ENCODE measurements around the gene CEP97.
A peak's percentile ranks its signal among the peaks of the same experiment; 100 is the strongest.
"Not testable (repeated sequence)": the region's sequence is repeated elsewhere in the genome, so short reads cannot be mapped to it uniquely, and the experiment has no call there.

CEP97 gene

GRCh38 chr3:101722394-101723173, 1.8 kb upstream of the CEP97 start:
- peaks cover 14% of the 10 kb centered on the region for H3K4me1 Mint-ChIP-seq
- DNase-seq (ENCODE audit: low spot score in 2 of 2) (peak; percentile 10 to 58), ATAC-seq (ENCODE audit: low read depth) (peak; percentile 64)
- H3K27ac Mint-ChIP-seq: peak overlapping the region; percentile 84
- peaks cover 8% of the 10 kb centered on the region for H3K36me3 Mint-ChIP-seq
- H3K4me3 Mint-ChIP-seq: peak overlapping the region; percentile 24
- no peaks in the 10 kb centered on the region for H3K27me3 Mint-ChIP-seq
- H3K9me3 Mint-ChIP-seq: peaks cover 3% of the 10 kb centered on the region

DNA sequence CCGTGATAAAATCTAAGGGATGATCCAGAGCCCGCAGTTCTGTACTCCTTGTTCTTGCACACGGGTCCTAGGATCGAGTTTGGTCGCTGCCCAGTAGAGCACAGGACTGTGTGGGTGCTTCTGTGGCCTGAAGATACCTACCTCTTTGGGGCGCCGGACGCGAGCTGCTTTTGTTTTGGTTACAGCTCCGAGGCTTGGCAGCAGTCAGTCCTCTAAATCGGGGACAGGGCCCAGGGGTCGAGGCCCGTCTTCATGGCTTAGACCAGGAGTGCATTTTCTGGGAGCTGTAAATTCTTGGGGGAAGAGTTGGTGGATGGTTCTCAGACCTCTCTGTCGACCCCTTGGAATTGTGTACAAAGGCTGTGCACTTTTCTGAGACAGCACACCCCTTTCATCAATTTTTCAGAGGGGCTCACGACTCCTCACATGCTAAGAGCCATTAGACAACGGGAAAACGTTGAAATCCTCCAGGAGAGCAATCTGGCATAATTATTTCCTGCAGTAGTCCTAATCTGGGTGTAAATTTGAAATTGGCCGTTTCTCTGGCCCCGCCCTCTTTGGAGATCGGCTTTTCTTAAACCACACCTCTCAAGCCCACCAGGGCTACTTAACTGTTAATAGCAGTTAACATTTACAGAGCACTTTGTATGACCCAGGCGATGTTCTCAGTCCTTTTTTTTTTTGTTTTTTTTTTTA, 928 bp downstream of the CEP97 start:
- Mint-ChIP-seq H3K9me3 (peaks cover 3% of the 10 kb centered on the region), H3K27ac (peak overlapping the region; percentile 92), H3K36me3 (peaks cover 8% of the 10 kb centered on the region), H3K27me3 (no peaks in the 10 kb centered on the region), H3K4me3 (peak overlapping the region; percentile 98), H3K4me1 (peaks cover 14% of the 10 kb centered on the region)
- DNase-seq (ENCODE audit: low spot score in 2 of 2) (peak in 1 of 2 donors; percentile 8), ATAC-seq (ENCODE audit: low read depth) (peak; percentile 9)

DNA sequence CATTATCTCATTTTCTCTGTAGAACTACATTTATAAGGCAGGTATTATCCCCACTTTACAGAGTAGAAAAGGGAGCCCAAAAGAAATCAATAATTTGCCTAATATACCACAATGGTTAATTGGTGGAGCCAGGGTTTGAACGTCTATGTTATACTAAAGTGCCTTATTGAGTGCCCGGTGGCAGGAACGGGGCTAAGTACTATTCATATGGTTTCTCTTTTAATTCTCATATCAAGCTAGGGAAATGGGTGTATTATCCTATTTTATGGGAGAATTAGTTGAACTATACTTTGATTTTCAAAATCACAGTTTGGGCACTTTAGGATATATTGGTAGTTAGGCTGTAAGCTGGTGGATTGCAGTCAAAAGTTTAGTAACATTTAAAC, 1.5 kb downstream of the CEP97 start:
- H3K4me1 Mint-ChIP-seq: peaks cover 12% of the 10 kb centered on the region
- H3K27me3 Mint-ChIP-seq: no peaks in the 10 kb centered on the region
- DNase-seq (ENCODE audit: low spot score in 2 of 2) (no peak), ATAC-seq (ENCODE audit: low read depth) (no peak)
- H3K4me3 Mint-ChIP-seq: peak overlapping the region; percentile 98
- H3K36me3 Mint-ChIP-seq: peaks cover 6% of the 10 kb centered on the region
- H3K9me3 Mint-ChIP-seq: peaks cover 2% of the 10 kb centered on the region
- peak overlapping the region; percentile 92 for H3K27ac Mint-ChIP-seq

- Mint-ChIP-seq H3K27ac (no peak overlapping the region), H3K9me3 (no peaks in the 10 kb centered on the region), H3K36me3 (peaks cover 16% of the 10 kb centered on the region), H3K4me1 (no peaks in the 10 kb centered on the region), H3K4me3 (no peak overlapping the region), H3K27me3 (no peaks in the 10 kb centered on the region)
- ATAC-seq (ENCODE audit: low read depth) (no peak), DNase-seq (ENCODE audit: low spot score in 2 of 2) (no peak)
These were observed 5.2 kb downstream of the CEP97 start for GRCh38 chr3:101729586-101729985.

- no peak for DNase-seq (ENCODE audit: low spot score in 2 of 2)
- Mint-ChIP-seq H3K9me3 (no peaks in the 10 kb centered on the region), H3K27me3 (no peaks in the 10 kb centered on the region), H3K4me1 (no peaks in the 10 kb centered on the region), H3K36me3 (peaks cover 22% of the 10 kb centered on the region), H3K27ac (no peak overlapping the region), H3K4me3 (no peak overlapping the region)
- ATAC-seq (ENCODE audit: low read depth): no peak
These were observed 6.4 kb downstream of the CEP97 start for GRCh38 chr3:101730839-101731238.

DNA sequence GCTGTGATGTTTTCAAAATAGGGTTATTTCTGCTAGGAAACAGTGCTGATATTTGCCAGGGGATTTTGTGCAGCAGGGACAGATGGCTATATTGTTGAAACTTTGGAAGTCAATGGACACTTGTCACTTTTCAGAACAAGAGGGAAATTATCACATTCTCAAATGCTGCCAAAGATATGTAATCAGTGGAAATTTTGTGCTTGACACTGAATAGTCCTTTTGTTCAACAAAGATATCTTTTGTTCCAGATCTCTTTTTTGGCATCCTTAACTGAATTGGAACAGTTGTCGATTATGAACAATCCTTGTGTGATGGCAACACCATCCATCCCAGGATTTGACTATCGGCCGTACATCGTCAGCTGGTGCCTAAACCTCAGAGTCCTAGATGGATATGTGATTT, 7.8 kb downstream of the CEP97 start:
- Mint-ChIP-seq H3K27ac (no peak overlapping the region), H3K9me3 (no peaks in the 10 kb centered on the region), H3K4me1 (no peaks in the 10 kb centered on the region), H3K27me3 (no peaks in the 10 kb centered on the region), H3K4me3 (no peak overlapping the region), H3K36me3 (peaks cover 30% of the 10 kb centered on the region)
- ATAC-seq (ENCODE audit: low read depth): no peak
- no peak for DNase-seq (ENCODE audit: low spot score in 2 of 2)

- no peak overlapping the region for H3K4me3 Mint-ChIP-seq
- H3K4me1 Mint-ChIP-seq: no peaks in the 10 kb centered on the region
- peaks cover 35% of the 10 kb centered on the region for H3K36me3 Mint-ChIP-seq
- DNase-seq (ENCODE audit: low spot score in 2 of 2): no peak
- no peaks in the 10 kb centered on the region for H3K27me3 Mint-ChIP-seq
- no peak for ATAC-seq (ENCODE audit: low read depth)
- no peaks in the 10 kb centered on the region for H3K9me3 Mint-ChIP-seq
- no peak overlapping the region for H3K27ac Mint-ChIP-seq
These were observed 11.4 kb downstream of the CEP97 start for GRCh38 chr3:101735833-101736232.

- not testable (repeated sequence) for ATAC-seq (ENCODE audit: low read depth); DNase-seq (ENCODE audit: low spot score in 2 of 2); H3K9me3 Mint-ChIP-seq; H3K4me1 Mint-ChIP-seq; H3K4me3 Mint-ChIP-seq; H3K27me3 Mint-ChIP-seq
- peak overlapping the region; percentile 60 for H3K27ac Mint-ChIP-seq
- peaks cover 17% of the 10 kb centered on the region for H3K36me3 Mint-ChIP-seq
These were observed 17.5 kb downstream of the CEP97 start for GRCh38 chr3:101741914-101742313.

DNA sequence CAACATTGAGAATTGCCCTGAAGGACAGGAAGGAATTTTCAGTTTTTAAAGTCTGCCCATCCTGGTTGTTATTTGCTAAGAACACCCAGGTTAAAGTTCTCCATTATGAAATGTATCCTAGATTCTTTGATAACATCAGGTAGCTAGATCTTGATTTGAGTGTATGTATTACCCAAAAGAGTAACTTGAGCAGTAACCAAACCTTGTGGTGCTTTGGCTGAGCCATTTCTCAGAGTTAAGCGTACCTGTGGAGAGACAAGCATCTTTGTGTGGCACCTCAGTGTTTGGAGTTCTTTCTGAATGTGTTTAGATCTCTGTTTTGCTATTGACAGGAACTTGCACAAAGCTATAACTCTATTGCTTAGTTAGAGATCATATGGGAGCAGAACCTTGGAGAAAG, 20.4 kb downstream of the CEP97 start:
- H3K36me3 Mint-ChIP-seq: peaks cover 10% of the 10 kb centered on the region
- H3K4me3 Mint-ChIP-seq: no peak overlapping the region
- peaks cover 1% of the 10 kb centered on the region for H3K9me3 Mint-ChIP-seq
- no peaks in the 10 kb centered on the region for H3K27me3 Mint-ChIP-seq
- H3K27ac Mint-ChIP-seq: peak overlapping the region; percentile 14
- peaks cover 2% of the 10 kb centered on the region for H3K4me1 Mint-ChIP-seq
- DNase-seq (ENCODE audit: low spot score in 2 of 2) (no peak), ATAC-seq (ENCODE audit: low read depth) (no peak)

- DNase-seq (ENCODE audit: low spot score in 2 of 2); H3K4me1 Mint-ChIP-seq; H3K27ac Mint-ChIP-seq; ATAC-seq (ENCODE audit: low read depth); H3K9me3 Mint-ChIP-seq; H3K27me3 Mint-ChIP-seq; H3K4me3 Mint-ChIP-seq: not testable (repeated sequence)
- peaks cover 16% of the 10 kb centered on the region for H3K36me3 Mint-ChIP-seq
These were observed 21.5 kb downstream of the CEP97 start for GRCh38 chr3:101745934-101746333.

GRCh38 chr3:101753386-101754113, 29.1 kb downstream of the CEP97 start:
- not testable (repeated sequence) for H3K27me3 Mint-ChIP-seq; H3K9me3 Mint-ChIP-seq; H3K4me1 Mint-ChIP-seq; ATAC-seq (ENCODE audit: low read depth); DNase-seq (ENCODE audit: low spot score in 2 of 2)
- peak overlapping the region; percentile 34 for H3K4me3 Mint-ChIP-seq
- peaks cover 47% of the 10 kb centered on the region for H3K36me3 Mint-ChIP-seq
- peak overlapping the region; percentile 62 for H3K27ac Mint-ChIP-seq

GRCh38 chr3:101758224-101758623, 33.8 kb downstream of the CEP97 start:
- Mint-ChIP-seq H3K27me3 (no peaks in the 10 kb centered on the region), H3K27ac (no peak overlapping the region), H3K36me3 (peaks cover 49% of the 10 kb centered on the region), H3K4me1 (peaks cover 21% of the 10 kb centered on the region), H3K4me3 (no peak overlapping the region), H3K9me3 (no peaks in the 10 kb centered on the region)
- DNase-seq (ENCODE audit: low spot score in 2 of 2): no peak
- ATAC-seq (ENCODE audit: low read depth): no peak

DNA sequence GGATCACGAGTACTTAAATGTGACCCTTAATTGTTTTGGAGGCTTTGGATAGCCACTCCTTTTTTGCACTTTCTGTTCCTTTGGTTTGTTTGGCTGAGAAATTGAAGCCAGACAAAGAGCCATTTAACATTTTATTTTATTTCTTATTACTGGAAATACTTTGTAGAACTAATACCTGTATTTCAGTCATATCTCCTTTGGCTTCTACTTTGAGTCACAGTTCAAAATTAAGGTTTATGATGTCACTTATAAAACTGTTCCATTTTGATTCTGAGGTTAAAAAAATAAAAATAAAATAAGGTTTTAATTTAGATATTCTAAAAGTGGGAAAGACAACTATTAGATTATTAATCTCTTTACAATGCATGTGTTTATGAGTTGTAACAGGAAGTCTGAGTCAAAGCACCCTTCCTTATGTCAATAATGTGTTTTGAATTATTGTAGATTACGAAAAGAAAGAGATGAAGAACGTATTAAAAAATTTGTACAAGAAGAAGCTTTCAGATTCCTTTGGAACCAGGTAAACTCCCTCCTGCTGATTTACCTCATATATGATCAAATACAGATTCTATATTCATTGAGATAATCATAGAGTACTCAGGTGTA, 37.7 kb downstream of the CEP97 start:
- ATAC-seq (ENCODE audit: low read depth) (no peak), DNase-seq (ENCODE audit: low spot score in 2 of 2) (no peak)
- H3K36me3 Mint-ChIP-seq: peaks cover 40% of the 10 kb centered on the region
- H3K27me3 Mint-ChIP-seq: no peaks in the 10 kb centered on the region
- H3K4me1 Mint-ChIP-seq: peaks cover 16% of the 10 kb centered on the region
- H3K27ac Mint-ChIP-seq: no peak overlapping the region
- H3K4me3 Mint-ChIP-seq: no peak overlapping the region
- no peaks in the 10 kb centered on the region for H3K9me3 Mint-ChIP-seq

Measured in memory B cell (primary cell).